SU-DHL-6 (cell line): ENCODE measurements around the gene PDE6A.

Experiments used
- H2AFZ ChIP-seq: fragments of 200-600 bp; sonication (generic); 2 replicates; pipeline ENCODE4 v1.6.1; 2014; ENCODE audit warnings: low read depth, mild to moderate bottlenecking, moderate library complexity, mixed read lengths, antibody characterized with exemption, low read length; ENCODE audit not compliant: severe bottlenecking
- H3F3A ChIP-seq: fragments of 200-600 bp; shearing (Covaris generic); 2 replicates; pipeline ENCODE4 v1.6.0; 2016; ENCODE audit warnings: antibody characterized with exemption, mild to moderate bottlenecking; ENCODE audit not compliant: insufficient read depth
- H3K27ac ChIP-seq: fragments of 200-600 bp; sonication (generic); 2 replicates; pipeline ENCODE4 v1.5.1; 2016; ENCODE audit warnings: low read depth, mild to moderate bottlenecking, low read length, moderate library complexity, mixed read lengths
- H3K27me3 ChIP-seq: fragments of 200-600 bp; sonication (generic), shearing (Covaris generic); 2 replicates; pipeline ENCODE4 v1.6.0; 2014; ENCODE audit warnings: mild to moderate bottlenecking, low read length
- H3K36me3 ChIP-seq: fragments of 200-600 bp; sonication (generic); 2 replicates; pipeline ENCODE4 v1.6.1; 2014; ENCODE audit warnings: mild to moderate bottlenecking, low read length, mixed read lengths
- H3K4me2 ChIP-seq: fragments of 300-600, 200-600 bp; shearing (Covaris generic), sonication (generic); 2 replicates; pipeline ENCODE4 v1.6.0; 2014; ENCODE audit warnings: low read length, low read depth, mild to moderate bottlenecking; ENCODE audit not compliant: poor library complexity, severe bottlenecking
- H3K4me3 ChIP-seq: fragments of 200-600 bp; sonication (generic); 2 replicates; pipeline ENCODE4 v1.5.1; 2014; ENCODE audit warnings: antibody characterized with exemption, low read length, mild to moderate bottlenecking, mixed read lengths; ENCODE audit not compliant: insufficient read depth, poor library complexity, severe bottlenecking
- H3K79me2 ChIP-seq: fragments of 200-600 bp; sonication (generic); 2 replicates; pipeline ENCODE4 v1.6.1; 2014; ENCODE audit warnings: mild to moderate bottlenecking, low read length, moderate library complexity; ENCODE audit not compliant: insufficient read depth
- H3K9ac ChIP-seq: fragments of 200-600 bp; sonication (generic); 2 replicates; pipeline ENCODE4 v1.7.0; 2014; ENCODE audit warnings: mild to moderate bottlenecking, low read length
- H3K9me2 ChIP-seq: fragments of 200-600 bp; sonication (generic); replicated peaks from 2 replicates; pipeline ENCODE4 v1.6.1; 2014; ENCODE audit warnings: low read length; ENCODE audit not compliant: insufficient read depth
- H3K9me3 ChIP-seq: fragments of 200-600 bp; sonication (generic); 2 replicates; pipeline ENCODE4 v1.6.1; 2014; ENCODE audit warnings: low read length, mixed read lengths; ENCODE audit not compliant: insufficient read depth
- H4K20me1 ChIP-seq: fragments of 200-600 bp; sonication (generic); 2 replicates; pipeline ENCODE4 v1.6.1; 2014; ENCODE audit warnings: low read depth, mild to moderate bottlenecking, antibody characterized with exemption, low read length, moderate library complexity, mixed read lengths
- EZH2phosphoT487 ChIP-seq: fragments of 200-600 bp; sonication (generic), shearing (Covaris generic); conservative IDR thresholded peaks from 2 replicates; pipeline ENCODE4 v1.6.1; 2018; ENCODE audit warnings: mild to moderate bottlenecking, antibody characterized with exemption, low read length, moderate library complexity, mixed read lengths
- TF ChIP-seq, protein P1 (sequence below): fragments of 200-600 bp; sonication (generic); IDR thresholded peaks from one replicate; pipeline ENCODE4 v1.5.1; 2017; ENCODE audit warnings: antibody characterized with exemption, mild to moderate bottlenecking, low read length, moderate library complexity; ENCODE audit not compliant: insufficient read depth, poor library complexity, severe bottlenecking

Gene PDE6A

DNA sequence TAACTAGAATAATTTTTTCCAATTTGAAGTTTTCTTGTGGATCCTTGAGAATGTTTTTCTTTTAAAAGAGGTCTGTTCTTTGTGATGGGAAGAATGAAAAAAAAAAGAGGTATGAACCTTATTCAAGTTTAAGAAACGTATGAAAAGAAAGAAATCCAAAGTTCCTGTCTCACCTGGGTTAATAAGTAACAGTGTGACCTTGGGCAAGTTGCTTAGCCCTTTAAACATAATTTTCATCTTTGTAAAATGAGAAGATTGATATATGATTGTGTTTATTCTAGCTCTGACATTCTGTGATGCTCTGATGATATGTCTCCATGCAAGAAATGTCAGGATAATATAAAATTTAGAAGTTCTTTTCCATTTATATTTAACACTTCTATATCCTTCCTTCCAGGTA is 35.3 kb upstream of the PDE6A start:
- Histone ChIP-seq H3F3A (no peaks in the 10 kb centered on the region), H4K20me1 (no peaks in the 10 kb centered on the region), H3K4me3 (no peak overlapping the region), H3K4me2 (no peak overlapping the region), H3K79me2 (no peaks in the 10 kb centered on the region), H2AFZ (no peak overlapping the region), H3K9me3 (no peaks in the 10 kb centered on the region), H3K27ac (no peak overlapping the region), H3K36me3 (peaks cover 10% of the 10 kb centered on the region), H3K27me3 (no peaks in the 10 kb centered on the region), H3K9me2 (no peaks in the 10 kb centered on the region), H3K9ac (no peak overlapping the region)
- TF ChIP-seq EZH2phosphoT487: no peak
- TF ChIP-seq, protein P1, sequence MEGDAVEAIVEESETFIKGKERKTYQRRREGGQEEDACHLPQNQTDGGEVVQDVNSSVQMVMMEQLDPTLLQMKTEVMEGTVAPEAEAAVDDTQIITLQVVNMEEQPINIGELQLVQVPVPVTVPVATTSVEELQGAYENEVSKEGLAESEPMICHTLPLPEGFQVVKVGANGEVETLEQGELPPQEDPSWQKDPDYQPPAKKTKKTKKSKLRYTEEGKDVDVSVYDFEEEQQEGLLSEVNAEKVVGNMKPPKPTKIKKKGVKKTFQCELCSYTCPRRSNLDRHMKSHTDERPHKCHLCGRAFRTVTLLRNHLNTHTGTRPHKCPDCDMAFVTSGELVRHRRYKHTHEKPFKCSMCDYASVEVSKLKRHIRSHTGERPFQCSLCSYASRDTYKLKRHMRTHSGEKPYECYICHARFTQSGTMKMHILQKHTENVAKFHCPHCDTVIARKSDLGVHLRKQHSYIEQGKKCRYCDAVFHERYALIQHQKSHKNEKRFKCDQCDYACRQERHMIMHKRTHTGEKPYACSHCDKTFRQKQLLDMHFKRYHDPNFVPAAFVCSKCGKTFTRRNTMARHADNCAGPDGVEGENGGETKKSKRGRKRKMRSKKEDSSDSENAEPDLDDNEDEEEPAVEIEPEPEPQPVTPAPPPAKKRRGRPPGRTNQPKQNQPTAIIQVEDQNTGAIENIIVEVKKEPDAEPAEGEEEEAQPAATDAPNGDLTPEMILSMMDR: no peak

DNA sequence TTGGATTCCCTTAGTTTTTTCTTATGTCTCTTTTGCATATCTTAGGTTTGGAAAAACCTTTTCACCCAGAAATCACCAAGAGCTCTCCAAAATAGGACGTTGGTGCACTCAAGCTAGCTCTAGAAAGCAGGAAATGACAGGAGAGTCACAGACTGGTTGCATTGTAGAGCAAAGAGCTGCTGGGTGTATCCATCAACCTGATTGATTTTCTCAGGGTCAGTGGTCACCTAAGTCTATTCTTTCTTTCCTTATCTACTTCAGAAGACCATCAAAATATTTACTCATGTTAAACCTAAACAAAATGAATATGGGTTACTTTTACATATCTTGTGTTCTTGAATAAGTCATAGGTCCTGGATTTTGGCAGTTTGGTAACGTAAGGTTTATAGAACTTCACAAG is 30.8 kb upstream of the PDE6A start:
- no peak overlapping the region for H3K27ac ChIP-seq
- H2AFZ ChIP-seq: no peak overlapping the region
- no peaks in the 10 kb centered on the region for H3K9me2 ChIP-seq
- TF ChIP-seq EZH2phosphoT487: no peak
- TF ChIP-seq, protein P1: no peak
- H3K9me3 ChIP-seq: no peaks in the 10 kb centered on the region
- no peaks in the 10 kb centered on the region for H3F3A ChIP-seq
- no peak overlapping the region for H3K4me3 ChIP-seq
- no peaks in the 10 kb centered on the region for H4K20me1 ChIP-seq
- H3K36me3 ChIP-seq: peaks cover 10% of the 10 kb centered on the region
- no peak overlapping the region for H3K4me2 ChIP-seq
- no peak overlapping the region for H3K9ac ChIP-seq
- no peaks in the 10 kb centered on the region for H3K27me3 ChIP-seq
- no peaks in the 10 kb centered on the region for H3K79me2 ChIP-seq

DNA sequence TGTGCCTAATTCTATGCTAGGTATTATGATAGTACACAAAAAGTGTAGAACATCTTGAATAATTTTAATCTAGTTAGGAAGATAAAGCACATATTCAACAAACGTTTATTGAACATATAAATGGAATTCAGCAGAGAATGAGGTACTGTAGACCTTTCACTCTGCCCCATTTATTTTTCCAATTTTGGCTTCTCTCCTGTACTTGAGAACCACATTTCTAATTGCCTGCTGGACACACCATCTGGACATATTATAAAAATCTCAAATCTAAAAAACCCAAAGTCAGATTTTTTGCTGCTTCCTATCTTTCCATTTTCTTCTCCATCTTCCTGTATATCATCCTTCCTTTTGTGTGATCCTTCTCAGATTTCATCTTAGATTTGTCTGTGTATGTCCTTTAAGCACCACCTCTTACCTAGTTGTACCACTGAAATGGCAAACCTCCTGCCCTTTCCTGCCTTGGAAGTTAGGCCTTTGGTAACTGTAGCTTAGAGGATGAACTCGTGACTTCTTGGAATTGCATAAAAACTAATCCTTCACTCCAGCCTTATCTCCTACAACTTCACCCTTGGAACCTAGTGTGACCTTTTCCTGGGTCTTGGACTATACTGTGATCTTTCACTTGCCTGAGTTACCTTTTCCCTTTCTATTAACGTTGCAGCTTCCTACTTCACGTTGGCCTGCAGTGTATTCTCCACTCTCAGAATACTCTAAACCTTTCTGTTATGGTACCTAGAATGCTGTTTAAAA is 24.8 kb upstream of the PDE6A start:
- H3K27me3 ChIP-seq: no peaks in the 10 kb centered on the region
- H3K9me2 ChIP-seq: no peaks in the 10 kb centered on the region
- TF ChIP-seq EZH2phosphoT487: no peak
- TF ChIP-seq, protein P1: no peak
- H3K4me3 ChIP-seq: no peak overlapping the region
- no peaks in the 10 kb centered on the region for H4K20me1 ChIP-seq
- H3K9ac ChIP-seq: no peak overlapping the region
- no peaks in the 10 kb centered on the region for H3K9me3 ChIP-seq
- no peaks in the 10 kb centered on the region for H3K36me3 ChIP-seq
- 0 out of 2 replicates have a peak, but pooled peaks cover 4% of the 10 kb centered on the region for H3K79me2 ChIP-seq
- H3K27ac ChIP-seq: no peak overlapping the region
- H3F3A ChIP-seq: no peaks in the 10 kb centered on the region
- H2AFZ ChIP-seq: no peak overlapping the region
- H3K4me2 ChIP-seq: no peak overlapping the region
